Measurements from ENCODE around the gene OXSM. TPM values are rescaled to one million over a fixed set of nuclear protein-coding genes. Genes with fewer than 3 reads are reported as not detected.

Gene OXSM
- polyA plus RNA-seq, 4 donors, result 17.4 to 24.7 (median 21.7) TPM

Other genes with a start within 250 kb of the OXSM start
- 100 to 1,000 TPM; 268 to 328 (median 295) TPM for gene TOP2B, start 125.2 kb upstream of the OXSM start, polyA plus RNA-seq (ENCODE audit: insufficient read length in 4 of 4)
- 10 to 100 TPM; 35.1 to 42.9 (median 39.0) TPM for gene NGLY1, start 6.6 kb upstream of the OXSM start, polyA plus RNA-seq (ENCODE audit: insufficient read length in 4 of 4)